LNCAP (cell line): ENCODE data around the gene HDAC7.

ENCODE experiments used
- TF ChIP-seq, protein P1 (sequence below): fragments of 450-650 bp; IDR thresholded peaks from 2 replicates; pipeline ENCODE4 v1.5.1; 2017; ENCODE audit warnings: mild to moderate bottlenecking

HDAC7 gene

GRCh38 chr12:47862881-47863280 lies 43.2 kb upstream of the HDAC7 start:
- TF ChIP-seq, protein P1, sequence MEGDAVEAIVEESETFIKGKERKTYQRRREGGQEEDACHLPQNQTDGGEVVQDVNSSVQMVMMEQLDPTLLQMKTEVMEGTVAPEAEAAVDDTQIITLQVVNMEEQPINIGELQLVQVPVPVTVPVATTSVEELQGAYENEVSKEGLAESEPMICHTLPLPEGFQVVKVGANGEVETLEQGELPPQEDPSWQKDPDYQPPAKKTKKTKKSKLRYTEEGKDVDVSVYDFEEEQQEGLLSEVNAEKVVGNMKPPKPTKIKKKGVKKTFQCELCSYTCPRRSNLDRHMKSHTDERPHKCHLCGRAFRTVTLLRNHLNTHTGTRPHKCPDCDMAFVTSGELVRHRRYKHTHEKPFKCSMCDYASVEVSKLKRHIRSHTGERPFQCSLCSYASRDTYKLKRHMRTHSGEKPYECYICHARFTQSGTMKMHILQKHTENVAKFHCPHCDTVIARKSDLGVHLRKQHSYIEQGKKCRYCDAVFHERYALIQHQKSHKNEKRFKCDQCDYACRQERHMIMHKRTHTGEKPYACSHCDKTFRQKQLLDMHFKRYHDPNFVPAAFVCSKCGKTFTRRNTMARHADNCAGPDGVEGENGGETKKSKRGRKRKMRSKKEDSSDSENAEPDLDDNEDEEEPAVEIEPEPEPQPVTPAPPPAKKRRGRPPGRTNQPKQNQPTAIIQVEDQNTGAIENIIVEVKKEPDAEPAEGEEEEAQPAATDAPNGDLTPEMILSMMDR, result no peak

- TF ChIP-seq, protein P1, result no peak
Measured at GRCh38 chr12:47862167-47862750, 42.6 kb upstream of the HDAC7 start.

GRCh38 chr12:47860873-47861272 lies 41.2 kb upstream of the HDAC7 start:
- TF ChIP-seq, protein P1, result no peak

- TF ChIP-seq, protein P1, result no peak
Measured at GRCh38 chr12:47860279-47860841, 40.7 kb upstream of the HDAC7 start.

DNA sequence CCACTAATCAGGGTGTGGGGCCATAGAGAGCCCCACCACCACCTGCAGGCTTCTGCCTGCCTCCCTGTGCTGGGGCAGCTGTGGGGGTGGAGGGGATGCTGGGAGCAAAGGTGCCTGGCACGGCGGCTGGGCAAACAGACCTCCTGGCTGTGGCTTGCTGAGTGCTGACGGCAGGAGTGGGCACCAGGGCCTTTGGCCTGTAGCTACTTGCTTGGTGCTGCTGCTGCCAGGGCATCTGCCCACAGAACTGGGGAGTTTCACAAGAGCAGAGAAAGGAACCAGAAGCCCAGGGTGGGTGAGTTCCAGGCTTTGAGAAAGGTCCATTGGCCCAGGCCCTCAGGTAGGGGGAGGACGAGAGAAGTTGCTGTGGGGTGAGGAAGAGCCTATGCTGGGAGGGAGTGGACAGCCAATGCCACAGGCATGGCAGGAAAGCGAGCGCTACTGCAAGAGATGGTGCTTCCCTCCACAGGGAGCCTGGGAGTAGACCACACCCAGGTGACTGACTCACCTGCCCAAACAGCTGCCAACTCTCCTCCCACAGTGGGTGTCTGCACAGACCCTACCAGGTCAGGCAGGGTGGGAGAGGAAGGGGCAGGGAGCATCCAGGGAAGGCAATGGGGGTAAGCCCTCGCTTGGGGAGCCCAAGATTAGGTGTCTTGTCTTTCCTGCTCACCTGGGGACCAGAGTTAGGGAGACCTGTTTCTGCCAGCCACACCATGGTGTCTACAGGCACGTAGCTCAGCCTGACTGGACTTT lies 39.0 kb upstream of the HDAC7 start:
- TF ChIP-seq, protein P1, result no peak

GRCh38 chr12:47856721-47857575 lies 37.2 kb upstream of the HDAC7 start:
- TF ChIP-seq, protein P1, result no peak

GRCh38 chr12:47856094-47856493 lies 36.4 kb upstream of the HDAC7 start:
- TF ChIP-seq, protein P1, result no peak
